ENCODE results near the gene CPNE5.
A peak's percentile ranks its signal among the peaks of the same experiment; 100 is the strongest.

The CPNE5 gene

GRCh38 chr6:36760685-36761435 is 78.4 kb downstream of the CPNE5 start:
- no peak for ATAC-seq

- ATAC-seq: peak; percentile 24 to 33
Measured at GRCh38 chr6:36759148-36759759, 80.0 kb downstream of the CPNE5 start.

- no peak for ATAC-seq
Measured at GRCh38 chr6:36758516-36759147, 80.6 kb downstream of the CPNE5 start.

- no peak for ATAC-seq
Measured at GRCh38 chr6:36757943-36758508, 81.2 kb downstream of the CPNE5 start.

- no peak for ATAC-seq
Measured at GRCh38 chr6:36757206-36757605, 82.0 kb downstream of the CPNE5 start.

- ATAC-seq: no peak
Measured at GRCh38 chr6:36756786-36757185, 82.5 kb downstream of the CPNE5 start.

GRCh38 chr6:36755435-36756348 is 83.6 kb downstream of the CPNE5 start:
- peak; percentile 91 to 92 for ATAC-seq

- no peak for ATAC-seq
Measured at GRCh38 chr6:36754582-36755434, 84.4 kb downstream of the CPNE5 start.

GRCh38 chr6:36753671-36754405 is 85.4 kb downstream of the CPNE5 start:
- no peak for ATAC-seq

GRCh38 chr6:36752886-36753506 is 86.2 kb downstream of the CPNE5 start:
- ATAC-seq: no peak

- peak; percentile 30 to 41 for ATAC-seq
Measured at GRCh38 chr6:36752187-36752885, 86.9 kb downstream of the CPNE5 start.

GRCh38 chr6:36751833-36752186 is 87.4 kb downstream of the CPNE5 start:
- no peak for ATAC-seq

GRCh38 chr6:36751091-36751490 is 88.2 kb downstream of the CPNE5 start:
- ATAC-seq: no peak

GRCh38 chr6:36749829-36750489 is 89.3 kb downstream of the CPNE5 start:
- ATAC-seq: no peak

GRCh38 chr6:36746251-36746650 is 93.0 kb downstream of the CPNE5 start:
- no peak for ATAC-seq

- no peak for ATAC-seq
Measured at GRCh38 chr6:36745836-36746235, 93.4 kb downstream of the CPNE5 start.

- no peak for ATAC-seq
Measured at GRCh38 chr6:36745283-36745682, 94.0 kb downstream of the CPNE5 start.

GRCh38 chr6:36744304-36744673 is 95.0 kb downstream of the CPNE5 start:
- ATAC-seq: no peak
